Liver (tissue), 3 donors: ENCODE measurements around the gene GALNT16.

ENCODE experiments used
- ATF3 ChIP-seq: IDR thresholded peaks from 2 replicates; pipeline ENCODE4 v1.6.1; 2016; ENCODE audit warnings: antibody characterized with exemption
- CTCF ChIP-seq: fragments of 150-350 bp; IDR thresholded peaks from 2 replicates; pipeline ENCODE4 v1.5.1; 2017; ENCODE audit warnings: improper control_type of control experiment, low read depth, low read length; ENCODE audit not compliant: missing input control
- EGR1 ChIP-seq, 2 donors: IDR thresholded peaks; 2 replicates each; pipeline ENCODE4 v1.6.1; 2016 to 2018; ENCODE audit warnings: antibody characterized with exemption in 2 of 2, low read depth in 2 of 2
- FOXA1 ChIP-seq: IDR thresholded peaks from 2 replicates; pipeline ENCODE4 v1.6.1; 2016; ENCODE audit warnings: antibody characterized with exemption
- JUND ChIP-seq, 2 donors: IDR thresholded peaks; 2 replicates each; pipeline ENCODE4 v1.6.1; 2016; ENCODE audit warnings: antibody characterized with exemption in 2 of 2
- MAX ChIP-seq: IDR thresholded peaks from 2 replicates; pipeline ENCODE4 v1.6.1; 2016; ENCODE audit warnings: antibody characterized with exemption
- RAD21 ChIP-seq, 2 donors: IDR thresholded peaks; 2 replicates each; pipeline ENCODE4 v1.6.1; 2016; ENCODE audit warnings: antibody characterized with exemption in 2 of 2, mild to moderate bottlenecking in 2 of 2
- REST ChIP-seq: IDR thresholded peaks from 2 replicates; pipeline ENCODE4 v1.6.1; 2016; ENCODE audit warnings: antibody characterized with exemption, mild to moderate bottlenecking
- RXRA ChIP-seq, 2 donors: IDR thresholded peaks; 2 replicates each; pipeline ENCODE4 v1.6.1; 2017 to 2018; ENCODE audit warnings: antibody characterized with exemption in 2 of 2, mild to moderate bottlenecking in 1 of 2
- TAF1 ChIP-seq: conservative IDR thresholded peaks from 2 replicates; pipeline ENCODE4 v1.6.1; 2016; ENCODE audit warnings: antibody characterized with exemption, mild to moderate bottlenecking
- YY1 ChIP-seq: IDR thresholded peaks from 2 replicates; pipeline ENCODE4 v1.6.1; 2016; ENCODE audit warnings: antibody characterized with exemption, mild to moderate bottlenecking
- donor health status: healthy.
- donor health status: healthy.

DNA sequence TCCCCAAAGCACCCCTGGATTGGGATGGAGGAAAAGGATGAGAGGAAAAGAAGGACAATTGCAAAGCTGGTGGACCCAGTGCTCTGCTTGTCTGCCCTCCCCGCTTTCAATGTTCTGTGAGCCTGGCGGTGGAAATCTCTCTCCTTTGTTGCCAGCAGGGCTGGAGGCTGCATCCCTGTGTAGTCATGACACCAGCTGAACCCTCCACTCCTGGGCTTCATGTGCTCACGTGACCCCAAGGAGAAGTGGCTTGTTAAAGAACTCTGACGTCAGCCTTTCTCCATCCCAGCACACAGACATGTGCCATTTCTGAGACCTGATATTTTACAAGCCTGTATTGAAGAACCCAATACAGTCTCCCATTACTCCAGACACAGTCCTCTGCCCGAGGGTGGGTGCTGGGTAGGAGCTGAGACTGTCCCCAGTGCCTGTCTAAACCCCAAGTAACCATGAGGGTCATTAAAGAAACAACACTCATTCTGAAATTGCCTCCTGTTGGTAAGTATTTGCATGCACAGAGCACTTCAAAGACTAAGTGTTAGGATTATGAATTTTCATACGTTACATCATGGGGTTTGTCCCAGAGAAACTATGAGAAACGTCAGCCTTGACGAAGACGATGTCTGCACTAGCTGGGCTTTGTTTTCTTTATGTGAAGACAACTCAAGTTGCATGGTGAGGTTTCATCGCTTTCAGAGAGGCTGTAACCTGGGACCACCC is 21.7 kb downstream of the GALNT16 start:
- no peak for TF ChIP-seq RAD21 (IDR thresholded peaks at IDR 0.05)
- no peak for TF ChIP-seq REST
- no peak for TF ChIP-seq CTCF
- no peak for TF ChIP-seq YY1
- no peak for TF ChIP-seq TAF1
- no peak for TF ChIP-seq FOXA1
- TF ChIP-seq EGR1 (IDR thresholded peaks at IDR 0.05; ENCODE audit: low read depth in 2 of 2) = no peak
- TF ChIP-seq JUND (IDR thresholded peaks at IDR 0.05) = no peak
- no peak for TF ChIP-seq MAX
- TF ChIP-seq ATF3 = no peak
- no peak for TF ChIP-seq RXRA (IDR thresholded peaks at IDR 0.05)
